NT2/D1 (cell line): ENCODE measurements around the gene KATNA1.
"Not testable (repeated sequence)": the region's sequence is repeated elsewhere in the genome, so short reads cannot be mapped to it uniquely, and the experiment has no call there.

Source experiments
- DNase-seq: peaks from one replicate; pipeline ENCODE4 v3.0.0-alpha.2; 2011; ENCODE audit warnings: low read depth, low spot score
- H3K27me3 ChIP-seq: 2 replicates; pipeline ENCODE4 v1.6.0; 2011; ENCODE audit warnings: mild to moderate bottlenecking; ENCODE audit not compliant: insufficient read length, insufficient read depth
- H3K36me3 ChIP-seq: 2 replicates; pipeline ENCODE4 v1.6.1; 2011; ENCODE audit warnings: mild to moderate bottlenecking, low read length, mixed read lengths; ENCODE audit not compliant: insufficient read depth, insufficient read length
- H3K4me1 ChIP-seq: 2 replicates; pipeline ENCODE4 v1.5.1; 2011; ENCODE audit not compliant: insufficient read depth, insufficient read length
- H3K4me3 ChIP-seq: 2 replicates; pipeline ENCODE4 v1.5.1; 2011; ENCODE audit warnings: low read depth; ENCODE audit not compliant: insufficient read length
- H3K9ac ChIP-seq: 2 replicates; pipeline ENCODE4 v1.6.0; 2011; ENCODE audit warnings: low read depth; ENCODE audit not compliant: insufficient read length
- H3K9me3 ChIP-seq: 2 replicates; pipeline ENCODE4 v1.5.1; 2011; ENCODE audit warnings: mild to moderate bottlenecking, low read length; ENCODE audit not compliant: insufficient read depth
- SUZ12 ChIP-seq: IDR thresholded peaks from 2 replicates; pipeline ENCODE4 v1.6.1; 2011; ENCODE audit not compliant: insufficient read length, insufficient read depth; ENCODE audit errors: extremely low read depth
- YY1 ChIP-seq: IDR thresholded peaks from 2 replicates; pipeline ENCODE4 v1.6.1; 2011; ENCODE audit not compliant: insufficient read length, insufficient read depth
- ZNF274 ChIP-seq: IDR thresholded peaks from 2 replicates; pipeline ENCODE4 v1.6.1; 2011; ENCODE audit warnings: mild to moderate bottlenecking, low read depth, low read length

KATNA1 gene

DNA sequence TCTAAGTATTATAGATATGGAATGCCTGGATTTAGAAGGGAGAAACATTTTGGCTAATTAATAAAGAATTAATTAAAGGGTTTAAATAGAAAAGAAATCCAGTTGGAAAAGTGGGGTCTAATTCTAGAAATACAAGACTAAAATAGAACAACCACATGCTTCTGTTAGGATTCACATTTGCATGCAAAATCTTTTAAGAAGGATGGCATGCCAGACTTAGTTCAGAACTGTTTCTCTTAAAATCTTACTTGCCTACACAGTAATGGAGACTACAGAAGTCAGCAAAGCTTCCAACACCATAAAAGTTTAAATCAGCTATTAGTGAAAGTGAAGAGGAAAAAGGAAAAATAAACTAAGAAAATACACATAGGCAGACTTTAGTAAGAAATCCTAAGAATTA lies 32.7 kb upstream of the KATNA1 start:
- TF ChIP-seq YY1 (no peak), SUZ12 (no peak), ZNF274 (no peak)
- no peak overlapping the region for H3K4me3 ChIP-seq

DNA sequence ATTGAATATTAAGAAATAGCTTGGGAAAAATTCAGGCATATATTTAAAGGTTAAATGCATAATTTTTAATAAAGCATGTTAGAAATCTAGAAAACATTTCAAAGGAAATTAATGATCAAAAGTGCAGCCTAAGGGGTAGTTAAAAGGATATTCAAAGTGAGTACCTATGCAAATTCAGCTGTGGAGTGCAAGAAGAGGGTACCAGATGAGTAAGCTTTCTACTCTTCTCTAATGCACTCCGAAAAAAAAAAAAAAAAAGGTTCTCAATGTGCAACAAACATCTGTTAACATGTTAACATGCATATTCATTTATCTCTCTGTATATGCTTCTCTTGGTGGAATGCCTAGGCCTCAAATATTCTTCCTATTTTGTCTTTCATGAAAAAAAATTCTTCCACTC lies 32.0 kb upstream of the KATNA1 start:
- H3K9ac ChIP-seq = no peak overlapping the region
- peaks cover 53% of the 10 kb centered on the region for H3K36me3 ChIP-seq
- no peaks in the 10 kb centered on the region for H3K9me3 ChIP-seq
- DNase-seq = no peak
- no peak overlapping the region for H3K4me3 ChIP-seq
- TF ChIP-seq ZNF274 (no peak), SUZ12 (no peak), YY1 (no peak)
- H3K27me3 ChIP-seq = no peaks in the 10 kb centered on the region
- H3K4me1 ChIP-seq = no peaks in the 10 kb centered on the region

More for the DNA sequence above, 32.7 kb upstream of the KATNA1 start:
- H3K9me3 ChIP-seq = no peaks in the 10 kb centered on the region
- H3K27me3 ChIP-seq = no peaks in the 10 kb centered on the region
- H3K36me3 ChIP-seq = peaks cover 49% of the 10 kb centered on the region
- H3K4me1 ChIP-seq = no peaks in the 10 kb centered on the region
- H3K9ac ChIP-seq = no peak overlapping the region
- DNase-seq = no peak

DNA sequence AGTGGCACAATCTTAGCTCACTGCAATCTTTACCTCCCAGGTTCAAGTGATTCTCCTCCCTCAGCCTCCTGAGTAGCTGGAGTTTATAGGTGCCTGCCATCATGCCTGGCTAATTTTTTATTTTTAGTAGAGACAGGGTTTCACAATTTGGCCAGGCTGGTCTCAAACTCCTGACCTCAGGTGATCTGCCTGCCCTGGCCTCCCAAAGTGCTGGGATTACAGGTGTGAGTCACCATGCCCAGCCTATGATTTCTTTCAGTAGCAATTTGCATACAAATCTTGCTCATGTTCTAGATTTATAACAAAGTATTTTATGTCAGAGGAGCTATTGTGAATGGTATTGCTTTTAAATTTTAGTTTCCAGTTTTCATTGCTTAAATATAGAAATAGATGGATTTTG lies 23.8 kb upstream of the KATNA1 start:
- not testable (repeated sequence) for H3K4me3 ChIP-seq, H3K4me1 ChIP-seq, H3K9me3 ChIP-seq, H3K27me3 ChIP-seq, H3K9ac ChIP-seq, DNase-seq
- peaks cover 69% of the 10 kb centered on the region for H3K36me3 ChIP-seq

DNA sequence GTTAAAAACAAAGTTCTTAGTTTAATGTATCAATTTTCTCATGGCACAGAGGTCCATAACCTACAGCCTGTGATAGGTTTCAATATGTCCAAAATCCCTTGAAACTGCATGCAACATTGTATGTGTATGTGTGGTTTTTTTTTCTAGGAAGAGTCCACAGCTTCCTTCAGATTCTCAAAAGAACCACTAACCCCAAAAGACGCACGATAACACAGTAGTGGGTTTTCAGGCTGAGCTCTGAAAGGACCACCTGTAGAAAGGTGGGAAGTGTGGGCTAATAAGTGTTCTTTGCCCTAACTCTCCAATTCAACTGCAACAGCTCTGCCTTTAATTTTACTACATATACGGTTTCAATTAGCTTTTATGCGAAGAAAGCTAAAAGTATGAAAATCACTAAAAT lies 11.5 kb upstream of the KATNA1 start:
- TF ChIP-seq YY1 (no peak), SUZ12 (no peak), ZNF274 (no peak)
- no peaks in the 10 kb centered on the region for H3K4me1 ChIP-seq
- H3K36me3 ChIP-seq = peaks cover 45% of the 10 kb centered on the region
- no peaks in the 10 kb centered on the region for H3K9me3 ChIP-seq
- no peak overlapping the region for H3K4me3 ChIP-seq
- no peaks in the 10 kb centered on the region for H3K27me3 ChIP-seq
- H3K9ac ChIP-seq = no peak overlapping the region
- no peak for DNase-seq

DNA sequence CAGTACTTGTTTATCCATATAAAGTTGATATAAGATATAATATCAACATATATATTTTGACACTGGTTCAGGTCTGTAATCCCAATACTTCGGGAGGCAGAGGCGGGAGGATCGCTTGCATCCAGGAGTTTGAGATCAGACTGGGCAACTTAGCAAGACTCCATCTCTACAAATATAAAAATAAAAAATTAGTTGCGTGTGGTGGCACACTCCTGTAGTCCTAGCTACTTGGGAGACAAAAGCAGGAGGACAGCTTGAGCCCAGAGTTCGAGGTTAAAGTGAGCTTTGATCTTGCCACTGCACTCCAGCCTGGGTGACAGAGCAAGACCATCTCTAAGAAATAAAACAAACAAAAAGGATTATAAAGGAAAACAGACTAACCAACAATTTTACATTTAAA lies 8.9 kb upstream of the KATNA1 start:
- no peak for TF ChIP-seq ZNF274
- no peak for TF ChIP-seq YY1
- TF ChIP-seq SUZ12 = no peak
- Histone ChIP-seq H3K9me3 (no peaks in the 10 kb centered on the region), H3K27me3 (no peaks in the 10 kb centered on the region), H3K4me1 (no peaks in the 10 kb centered on the region), H3K9ac (no peak overlapping the region), H3K36me3 (peaks cover 23% of the 10 kb centered on the region), H3K4me3 (no peak overlapping the region)
- DNase-seq = no peak

DNA sequence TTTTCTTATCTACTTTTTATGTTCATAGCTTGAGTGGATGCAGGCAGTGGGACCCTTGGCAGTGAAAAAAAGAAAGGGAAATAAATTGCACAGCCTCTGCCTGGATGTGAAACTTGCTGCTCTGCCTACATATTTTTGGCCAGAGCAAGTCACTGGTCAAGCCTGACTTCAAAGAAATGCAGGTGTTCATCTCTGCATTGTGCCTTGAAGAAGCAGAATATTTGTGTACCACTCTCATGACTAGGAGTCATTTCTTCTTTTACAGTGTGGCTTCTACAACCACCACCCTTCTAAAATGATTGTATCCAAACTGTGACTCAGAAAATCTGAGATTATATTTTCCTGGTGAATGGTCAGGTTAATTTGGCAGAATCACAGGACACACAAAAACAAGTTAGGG lies 2.5 kb upstream of the KATNA1 start:
- H3K9me3 ChIP-seq = no peaks in the 10 kb centered on the region
- no peak overlapping the region for H3K9ac ChIP-seq
- DNase-seq = no peak
- no peaks in the 10 kb centered on the region for H3K27me3 ChIP-seq
- TF ChIP-seq YY1 (no peak), SUZ12 (no peak), ZNF274 (no peak)
- H3K4me3 ChIP-seq = no peak overlapping the region
- no peaks in the 10 kb centered on the region for H3K36me3 ChIP-seq
- no peaks in the 10 kb centered on the region for H3K4me1 ChIP-seq

DNA sequence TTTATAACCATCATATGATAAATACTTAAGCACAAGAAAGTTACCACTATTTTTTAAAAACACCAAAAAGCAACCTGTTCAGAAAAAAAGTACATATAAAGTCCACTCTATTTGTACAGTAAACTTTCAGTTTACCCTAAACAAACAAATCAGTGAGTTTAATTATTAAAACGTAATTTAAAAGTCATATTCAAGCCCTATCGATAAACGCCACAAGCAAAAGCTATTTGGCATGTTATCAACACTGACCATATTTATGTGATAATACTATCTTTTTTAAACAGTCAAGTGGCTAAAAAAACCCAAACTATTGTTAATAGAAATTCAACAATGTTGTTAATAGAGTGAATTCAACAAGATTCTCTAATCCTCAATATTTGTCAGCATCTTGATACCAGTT lies 1.9 kb downstream of the KATNA1 start:
- H3K9me3 ChIP-seq = no peaks in the 10 kb centered on the region
- no peaks in the 10 kb centered on the region for H3K36me3 ChIP-seq
- H3K4me1 ChIP-seq = no peaks in the 10 kb centered on the region
- no peak overlapping the region for H3K4me3 ChIP-seq
- TF ChIP-seq ZNF274 (no peak), SUZ12 (no peak), YY1 (no peak)
- H3K9ac ChIP-seq = peak overlapping the region; percentile 42
- no peak for DNase-seq
- H3K27me3 ChIP-seq = no peaks in the 10 kb centered on the region
